Transverse colon (tissue), 3 donors: ENCODE measurements around the gene ATOH8.

Experiments
- CTCF ChIP-seq, 5 experiments: fragments of 200-600 bp in 3 of 5; fragments of 450-650 bp in 2 of 5; sonication (generic) in 3 of 5; IDR thresholded peaks; 1 replicate in 2 of 5; 2 replicates in 3 of 5; pipeline ENCODE4 v1.5.1; 2016 to 2017; ENCODE audit warnings: antibody characterized with exemption in 5 of 5, inconsistent platforms in 3 of 5, mild to moderate bottlenecking in 2 of 5, moderate library complexity in 1 of 5
- EP300 ChIP-seq: sonication (generic); formaldehyde crosslinking; IDR thresholded peaks from one replicate; pipeline ENCODE4 v1.6.1; 2017; ENCODE audit warnings: antibody characterized with exemption, low read depth
- POLR2A ChIP-seq: fragments of 450-650 bp; IDR thresholded peaks from one replicate; pipeline ENCODE4 v1.6.1; 2016; ENCODE audit warnings: antibody characterized with exemption, mild to moderate bottlenecking, moderate library complexity

DNA sequence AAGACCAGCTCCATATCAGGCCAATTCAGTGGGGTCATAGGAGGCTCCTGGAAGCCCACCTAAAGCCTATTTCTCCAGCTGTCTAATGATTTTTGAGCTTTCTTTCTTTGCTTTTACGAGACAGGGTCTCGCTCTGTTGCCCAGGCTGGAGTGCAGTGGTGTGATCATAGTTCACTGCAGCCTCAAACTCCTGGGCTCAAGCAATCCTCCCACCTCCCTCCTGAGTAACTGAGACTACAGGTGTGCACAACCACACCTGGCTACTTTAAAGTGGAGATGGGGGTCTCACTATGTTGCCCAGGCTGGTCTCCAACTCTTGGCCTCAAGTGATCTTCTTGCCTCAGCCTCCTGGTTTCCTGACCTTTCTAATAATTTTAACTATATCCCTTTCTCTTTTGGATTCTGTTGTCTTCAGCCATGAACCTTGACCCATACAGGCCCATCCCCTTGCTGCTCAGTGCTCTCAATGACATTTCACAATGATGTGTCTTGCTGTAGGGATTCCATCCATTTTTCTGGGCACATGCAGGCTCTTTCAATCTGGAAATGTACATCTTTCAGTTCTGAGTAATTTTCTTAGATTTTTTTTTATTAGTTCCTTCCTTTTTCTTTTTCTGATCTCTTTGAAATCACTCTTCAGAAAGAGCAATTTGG, 30.0 kb upstream of the ATOH8 start:
- no peak for TF ChIP-seq CTCF (IDR thresholded peaks at IDR 0.05)
- TF ChIP-seq EP300, result no peak
- no peak for TF ChIP-seq POLR2A
